Cardiac ventricle fibroblast (primary cell): ENCODE data around the gene LANCL2. TPM values are rescaled to one million over a fixed set of nuclear protein-coding genes. Genes with fewer than 3 reads are reported as not detected.

Experiments used
- total RNA-seq: library from RNA; depleted of rRNA; stranded (reverse); fragments of >200 nt; gene quantifications from 2 replicates; pipeline ENCODE4 v1.2.3, GENCODE V29; 2015

The LANCL2 gene
- 11.1 and 32.8 TPM in 2 replicates for total RNA-seq

GRCh38 chr7:55365205-55365674 lies at the start of gene LANCL2:
Gene LANCL2 (plus strand): TSS chr7:55365337. CDS start chr7:55366026, 689 bp downstream.

Other genes starting within 250 kb of the LANCL2 start
- gene VOPP1, start 207.2 kb downstream of the LANCL2 start, total RNA-seq, result 37.6 and 38.3 TPM in 2 replicates